Esophagus muscularis mucosa (tissue), 3 donors: ENCODE results near the gene MAP3K4.

Experiments
- CTCF ChIP-seq, 3 experiments: fragments of 200-600 bp in 2 of 3; fragments of 450-650 bp in 1 of 3; sonication (generic) in 2 of 3; IDR thresholded peaks; one replicate each; pipeline ENCODE4 v1.5.1; 2017 to 2019; ENCODE audit warnings: antibody characterized with exemption in 3 of 3, mild to moderate bottlenecking in 2 of 3, moderate library complexity in 1 of 3
- POLR2A ChIP-seq: fragments of 450-650 bp; IDR thresholded peaks from one replicate; pipeline ENCODE4 v1.6.1; 2017; ENCODE audit warnings: antibody characterized with exemption, moderate library complexity, mild to moderate bottlenecking, low read depth
- POLR2AphosphoS5 ChIP-seq, 2 donors: sonication (generic); formaldehyde crosslinking; IDR thresholded peaks; one replicate each; pipeline ENCODE4 v1.6.1; 2017; ENCODE audit warnings: antibody characterized with exemption in 2 of 2

GRCh38 chr6:161001421-161001820 lies 9.9 kb downstream of the MAP3K4 start:
- no peak for TF ChIP-seq CTCF (IDR thresholded peaks at IDR 0.05)
- no peak for TF ChIP-seq POLR2A
- TF ChIP-seq POLR2AphosphoS5 (IDR thresholded peaks at IDR 0.05) = no peak
